ENCODE measurements around the gene TSPAN18.

Gene TSPAN18

DNA sequence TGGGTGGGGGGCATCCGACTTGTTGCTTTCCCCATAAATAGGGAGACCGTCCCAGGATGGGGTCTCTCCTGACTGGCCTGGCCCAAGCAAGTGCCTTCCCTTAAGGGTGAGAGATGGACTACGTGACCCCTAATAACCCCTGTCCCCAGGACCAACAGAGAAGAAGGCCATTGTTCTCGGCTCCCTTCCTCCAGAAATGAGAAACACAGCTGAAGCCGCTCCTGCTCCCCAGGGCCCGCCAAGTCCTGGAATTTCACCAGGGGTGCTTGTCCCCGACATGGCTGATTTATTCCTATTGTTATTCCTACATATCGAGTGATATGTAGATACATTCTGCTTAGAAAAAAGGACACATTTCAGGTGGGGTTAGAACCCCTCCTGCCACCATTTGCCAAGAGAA is 123.2 kb downstream of the TSPAN18 start:
- Histone ChIP-seq H3K4me3 (ENCODE audit: low read depth, low read length) (no peak overlapping the region), H3K27ac (no peak overlapping the region), H3K36me3 (replicated peaks) (no peaks in the 10 kb centered on the region), H3K27me3 (replicated peaks) (peaks cover 47% of the 10 kb centered on the region)
- TF ChIP-seq, protein P1, sequence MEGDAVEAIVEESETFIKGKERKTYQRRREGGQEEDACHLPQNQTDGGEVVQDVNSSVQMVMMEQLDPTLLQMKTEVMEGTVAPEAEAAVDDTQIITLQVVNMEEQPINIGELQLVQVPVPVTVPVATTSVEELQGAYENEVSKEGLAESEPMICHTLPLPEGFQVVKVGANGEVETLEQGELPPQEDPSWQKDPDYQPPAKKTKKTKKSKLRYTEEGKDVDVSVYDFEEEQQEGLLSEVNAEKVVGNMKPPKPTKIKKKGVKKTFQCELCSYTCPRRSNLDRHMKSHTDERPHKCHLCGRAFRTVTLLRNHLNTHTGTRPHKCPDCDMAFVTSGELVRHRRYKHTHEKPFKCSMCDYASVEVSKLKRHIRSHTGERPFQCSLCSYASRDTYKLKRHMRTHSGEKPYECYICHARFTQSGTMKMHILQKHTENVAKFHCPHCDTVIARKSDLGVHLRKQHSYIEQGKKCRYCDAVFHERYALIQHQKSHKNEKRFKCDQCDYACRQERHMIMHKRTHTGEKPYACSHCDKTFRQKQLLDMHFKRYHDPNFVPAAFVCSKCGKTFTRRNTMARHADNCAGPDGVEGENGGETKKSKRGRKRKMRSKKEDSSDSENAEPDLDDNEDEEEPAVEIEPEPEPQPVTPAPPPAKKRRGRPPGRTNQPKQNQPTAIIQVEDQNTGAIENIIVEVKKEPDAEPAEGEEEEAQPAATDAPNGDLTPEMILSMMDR (IDR thresholded peaks at IDR 0.05; ENCODE audit: low read depth, low read length, missing control alignments): no peak
- DNase-seq: no peak
- in situ Hi-C loops (cut with HindIII; ENCODE audit: low pct_ligation_motif_present, low sequenced_read_pairs): no loop called here

DNA sequence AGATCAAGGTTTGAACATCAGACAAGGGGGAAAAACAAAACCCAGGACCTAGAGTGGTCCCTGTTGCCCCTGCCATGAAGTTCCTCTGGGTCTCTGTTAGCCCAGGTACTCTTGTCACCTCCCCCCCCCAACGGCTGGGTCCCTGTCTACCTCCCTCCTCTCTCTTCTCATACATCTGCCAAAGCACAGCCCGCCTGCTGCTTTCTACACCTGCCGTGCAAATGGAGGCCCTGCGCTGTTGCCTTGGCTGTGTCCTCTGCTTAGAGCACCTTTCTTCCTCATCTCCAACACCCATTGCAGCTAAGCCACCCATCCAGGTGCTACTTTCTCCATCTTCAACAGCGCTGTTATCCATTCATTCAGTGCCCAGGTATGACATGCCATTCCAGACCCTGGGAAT is 124.7 kb downstream of the TSPAN18 start:
- Histone ChIP-seq H3K36me3 (replicated peaks) (no peaks in the 10 kb centered on the region), H3K27me3 (replicated peaks) (peaks cover 46% of the 10 kb centered on the region), H3K4me3 (ENCODE audit: low read depth, low read length) (no peak overlapping the region), H3K27ac (no peak overlapping the region)
- in situ Hi-C loops (cut with HindIII; ENCODE audit: low pct_ligation_motif_present, low sequenced_read_pairs): no loop called here
- DNase-seq: no peak
- TF ChIP-seq, protein P1 (IDR thresholded peaks at IDR 0.05; ENCODE audit: low read depth, low read length, missing control alignments): no peak

DNA sequence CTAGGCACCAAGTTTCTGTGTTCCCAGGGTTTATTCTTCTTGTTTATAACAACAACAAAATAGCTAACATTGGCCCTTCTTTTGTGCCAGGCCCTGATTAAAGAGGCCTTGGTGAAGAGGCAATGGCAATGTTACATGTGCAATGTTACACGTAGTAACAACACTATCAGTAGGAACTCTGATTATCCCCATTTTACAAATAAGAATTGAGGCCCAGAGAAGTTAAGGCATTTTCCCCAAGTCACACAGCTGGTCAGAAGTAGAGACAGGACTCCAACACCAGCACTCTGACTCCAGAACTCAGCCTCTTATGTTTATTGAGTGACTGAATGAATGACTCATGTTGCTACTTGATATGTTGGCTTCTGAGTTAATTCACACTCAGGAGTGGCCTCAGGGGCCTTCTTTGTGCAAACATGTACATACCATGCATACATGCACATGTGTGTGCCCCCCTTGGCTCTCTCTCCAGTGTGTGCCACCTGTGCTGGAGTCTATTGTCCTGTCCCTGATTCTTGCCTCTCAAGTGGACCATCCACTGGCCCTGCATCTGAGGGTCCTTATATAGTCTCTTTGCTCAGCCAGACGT is 125.5 kb downstream of the TSPAN18 start:
- H3K4me3 ChIP-seq (ENCODE audit: low read depth, low read length): no peak overlapping the region
- H3K27me3 ChIP-seq (replicated peaks): peaks cover 51% of the 10 kb centered on the region
- no peak overlapping the region for H3K27ac ChIP-seq
- TF ChIP-seq, protein P1 (IDR thresholded peaks at IDR 0.05; ENCODE audit: low read depth, low read length, missing control alignments): no peak
- H3K36me3 ChIP-seq (replicated peaks): no peaks in the 10 kb centered on the region
- DNase-seq: no peak
- in situ Hi-C loops (cut with HindIII; ENCODE audit: low pct_ligation_motif_present, low sequenced_read_pairs): no loop called here

DNA sequence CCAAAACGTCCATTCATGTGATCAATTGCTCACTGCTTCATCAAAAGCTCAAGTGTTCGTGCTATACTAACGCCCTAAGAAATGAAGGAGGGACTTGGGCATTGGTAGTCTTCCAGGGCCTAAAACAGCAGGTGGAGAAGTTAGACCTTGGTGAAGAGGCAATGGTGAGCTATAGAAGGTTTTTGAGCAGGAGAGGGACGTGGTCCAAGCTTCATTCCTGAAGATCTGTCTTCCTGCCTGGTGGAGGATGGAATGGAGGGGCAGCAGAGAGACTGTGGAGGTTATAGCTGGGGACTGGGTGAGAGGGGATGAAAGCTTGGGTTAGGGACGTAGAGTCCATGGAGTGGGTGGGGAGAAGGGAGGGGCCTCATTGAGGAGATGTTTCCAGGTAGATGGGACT is 126.2 kb downstream of the TSPAN18 start:
- H3K27me3 ChIP-seq (replicated peaks): peaks cover 57% of the 10 kb centered on the region
- in situ Hi-C loops (cut with HindIII; ENCODE audit: low pct_ligation_motif_present, low sequenced_read_pairs): no loop called here
- DNase-seq: no peak
- no peaks in the 10 kb centered on the region for H3K36me3 ChIP-seq (replicated peaks)
- no peak overlapping the region for H3K4me3 ChIP-seq (ENCODE audit: low read depth, low read length)
- TF ChIP-seq, protein P1 (IDR thresholded peaks at IDR 0.05; ENCODE audit: low read depth, low read length, missing control alignments): no peak
- no peak overlapping the region for H3K27ac ChIP-seq

DNA sequence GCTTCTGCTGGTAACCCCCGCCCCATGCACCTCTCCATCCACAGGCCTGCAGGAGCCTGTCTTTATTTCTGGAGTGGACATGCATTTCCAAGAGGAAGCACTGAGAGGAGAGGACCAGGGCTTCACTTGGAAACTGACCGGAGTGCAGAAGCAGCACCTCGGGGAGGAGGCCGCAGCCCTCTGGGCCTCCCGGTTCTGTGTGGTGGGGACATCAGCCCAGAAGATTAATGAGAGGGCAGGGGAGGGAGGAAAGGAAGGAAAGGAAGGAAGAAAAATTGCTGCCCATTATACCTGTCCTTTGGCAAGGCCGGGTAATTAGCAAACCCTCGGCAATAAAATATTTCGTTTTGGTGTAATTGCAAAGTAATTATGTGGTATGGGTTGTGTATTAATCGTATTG is 126.9 kb downstream of the TSPAN18 start:
- TF ChIP-seq, protein P1 (IDR thresholded peaks at IDR 0.05; ENCODE audit: low read depth, low read length, missing control alignments): no peak
- in situ Hi-C loops (cut with HindIII; ENCODE audit: low pct_ligation_motif_present, low sequenced_read_pairs): no loop called here
- Histone ChIP-seq H3K36me3 (replicated peaks) (no peaks in the 10 kb centered on the region), H3K27ac (no peak overlapping the region), H3K4me3 (ENCODE audit: low read depth, low read length) (no peak overlapping the region), H3K27me3 (replicated peaks) (peaks cover 58% of the 10 kb centered on the region)
- DNase-seq: no peak

DNA sequence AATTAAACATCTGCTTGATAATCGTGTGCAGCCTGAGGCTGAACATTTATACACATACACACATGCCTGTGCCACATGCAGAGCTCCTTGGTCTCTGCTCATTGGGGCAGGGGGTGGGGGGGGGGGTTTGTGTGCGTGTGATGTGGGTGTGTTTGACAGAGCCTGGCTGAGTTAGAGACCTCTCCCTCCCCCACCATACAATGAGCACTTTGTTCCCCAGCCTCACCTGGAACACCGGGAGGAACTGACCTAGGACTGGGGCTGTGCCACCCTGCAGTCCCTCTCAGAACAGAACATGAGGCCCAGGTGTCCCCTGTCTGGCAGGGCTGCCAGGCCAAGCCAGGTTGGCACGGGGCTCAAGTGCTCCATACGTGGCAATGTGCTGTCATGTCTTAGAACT is 127.3 kb downstream of the TSPAN18 start:
- in situ Hi-C loops (cut with HindIII; ENCODE audit: low pct_ligation_motif_present, low sequenced_read_pairs): no loop called here
- no peak overlapping the region for H3K27ac ChIP-seq
- peaks cover 59% of the 10 kb centered on the region for H3K27me3 ChIP-seq (replicated peaks)
- H3K36me3 ChIP-seq (replicated peaks): no peaks in the 10 kb centered on the region
- no peak for DNase-seq
- H3K4me3 ChIP-seq (ENCODE audit: low read depth, low read length): no peak overlapping the region
- TF ChIP-seq, protein P1 (IDR thresholded peaks at IDR 0.05; ENCODE audit: low read depth, low read length, missing control alignments): no peak

Data from brain microvascular endothelial cell (primary cell).